HEK293 (cell line): ENCODE results near the gene MEG3.

Experiments
- CTCF ChIA-PET: fragments of 350-600 bp; formaldehyde crosslinking; extraction: SDS; loops from one replicate; lab custom pipeline; 2021; ENCODE audit warnings: antibody characterized with exemption; lab: Yijun Ruan, JAX
- POLR2A ChIA-PET: fragments of 300-600 bp; formaldehyde crosslinking; extraction: SDS; loops from one replicate; lab custom pipeline; 2020; ENCODE audit warnings: antibody characterized with exemption, inconsistent platforms; lab: Yijun Ruan, JAX
- H3K27ac ChIP-seq: fragments of 200-500 bp; sonication (Bioruptor generic); 2 replicates; pipeline ENCODE4 v1.5.1; 2014; ENCODE audit warnings: low read depth, low read length, control low read depth, inconsistent platforms; ENCODE audit errors: extremely low read depth
- H3K36me3 ChIP-seq, 2 experiments: fragments of 200-500 bp in 1 of 2; sonication (Bioruptor generic) in 1 of 2; 1 replicate in 1 of 2; 2 replicates in 1 of 2; pipeline ENCODE4 v1.5.1; 2014 to 2017; ENCODE audit warnings: inconsistent platforms in 2 of 2, low read length in 2 of 2; ENCODE audit not compliant: control insufficient read depth in 2 of 2, insufficient read depth in 1 of 2
- H3K4me1 ChIP-seq: fragments of 200-500 bp; sonication (Bioruptor generic); 2 replicates; pipeline ENCODE4 v1.5.1; 2014; ENCODE audit warnings: mild to moderate bottlenecking, low read length, inconsistent platforms; ENCODE audit not compliant: control insufficient read depth, insufficient read depth
- H3K4me3 ChIP-seq: 2 replicates; pipeline ENCODE4 v1.5.1; 2011; ENCODE audit warnings: low read depth, mild to moderate bottlenecking, control low read depth, low read length, moderate library complexity
- H3K9me3 ChIP-seq: fragments of 200-500 bp; sonication (Bioruptor generic); 2 replicates; pipeline ENCODE4 v1.5.1; 2014; ENCODE audit warnings: low read depth, low read length, inconsistent platforms; ENCODE audit not compliant: control insufficient read depth, insufficient read depth
- HOXD13 ChIP-seq: sonication (generic); formaldehyde crosslinking; IDR thresholded peaks from 2 replicates; pipeline ENCODE4 v1.8.0; 2022; ENCODE audit warnings: missing genetic modification reagents, borderline replicate concordance
- IKZF3 ChIP-seq: fragments of 450-650 bp; IDR thresholded peaks from 2 replicates; pipeline ENCODE4 v1.5.0; 2018; ENCODE audit warnings: missing biosample characterization, mild to moderate bottlenecking, missing genetic modification characterization, moderate library complexity
- KLF16 ChIP-seq: fragments of 450-650 bp; formaldehyde crosslinking; IDR thresholded peaks from 2 replicates; pipeline ENCODE4 v1.5.1; 2017; ENCODE audit warnings: missing biosample characterization, missing genetic modification characterization
- KLF8 ChIP-seq: fragments of 450-650 bp; formaldehyde crosslinking; IDR thresholded peaks from 2 replicates; pipeline ENCODE4 v1.5.1; 2016; ENCODE audit warnings: missing biosample characterization, missing genetic modification characterization
- SETDB1 ChIP-seq: IDR thresholded peaks from one replicate; pipeline ENCODE4 v1.6.1; 2017; ENCODE audit warnings: mild to moderate bottlenecking, low read length, moderate library complexity, mixed read lengths; ENCODE audit not compliant: insufficient read length
- WT1 ChIP-seq: fragments of 450-650 bp; formaldehyde crosslinking; IDR thresholded peaks from 2 replicates; pipeline ENCODE4 v1.5.1; 2016; ENCODE audit warnings: missing biosample characterization, missing genetic modification characterization
- ZBTB48 ChIP-seq: fragments of 450-650 bp; formaldehyde crosslinking; IDR thresholded peaks from 2 replicates; pipeline ENCODE4 v1.5.1; 2016; ENCODE audit warnings: missing biosample characterization, missing genetic modification characterization
- ZNF155 ChIP-seq: fragments of 450-650 bp; formaldehyde crosslinking; IDR thresholded peaks from 2 replicates; pipeline ENCODE4 v1.5.1; 2016; ENCODE audit warnings: missing biosample characterization, missing genetic modification characterization
- ZNF324 ChIP-seq: fragments of 450-650 bp; formaldehyde crosslinking; IDR thresholded peaks from 2 replicates; pipeline ENCODE4 v1.5.1; 2016; ENCODE audit warnings: missing biosample characterization, missing genetic modification characterization
- ZNF571 ChIP-seq: fragments of 450-650 bp; formaldehyde crosslinking; IDR thresholded peaks from 2 replicates; pipeline ENCODE4 v1.5.0; 2017; ENCODE audit warnings: missing biosample characterization, missing genetic modification characterization
- ZNF776 ChIP-seq: fragments of 450-650 bp; formaldehyde crosslinking; IDR thresholded peaks from 2 replicates; pipeline ENCODE4 v1.5.0; 2017; ENCODE audit warnings: missing biosample characterization, missing genetic modification characterization, borderline replicate concordance
- ZNF843 ChIP-seq: fragments of 450-650 bp; formaldehyde crosslinking; IDR thresholded peaks from 2 replicates; pipeline ENCODE4 v1.5.1; 2016; ENCODE audit warnings: missing biosample characterization, missing genetic modification characterization
- ZXDB ChIP-seq: fragments of 450-650 bp; formaldehyde crosslinking; IDR thresholded peaks from 2 replicates; pipeline ENCODE4 v1.5.1; 2016; ENCODE audit warnings: missing biosample characterization, missing genetic modification characterization
- TF ChIP-seq, protein P1 (sequence below): fragments of 450-650 bp; formaldehyde crosslinking; IDR thresholded peaks from 2 replicates; pipeline ENCODE4 v1.5.1; 2017; ENCODE audit warnings: missing biosample characterization, missing genetic modification characterization
- TF ChIP-seq, protein P2 (sequence below): fragments of 450-650 bp; formaldehyde crosslinking; conservative IDR thresholded peaks from 2 replicates; pipeline ENCODE4 v1.5.1; 2016; ENCODE audit warnings: low read depth, missing biosample characterization, missing genetic modification characterization
- TF ChIP-seq, protein P3 (sequence below): fragments of 450-650 bp; formaldehyde crosslinking; IDR thresholded peaks from 2 replicates; pipeline ENCODE4 v1.5.1; 2016; ENCODE audit warnings: missing biosample characterization, missing genetic modification characterization, low read depth
- TF ChIP-seq, protein P4 (sequence below): sonication (generic); formaldehyde crosslinking; IDR thresholded peaks from 2 replicates; pipeline ENCODE4 v1.8.1; 2022; ENCODE audit warnings: mild to moderate bottlenecking, moderate library complexity, missing genetic modification reagents
- TF ChIP-seq, protein P5 (sequence below): fragments of 450-650 bp; formaldehyde crosslinking; IDR thresholded peaks from 2 replicates; pipeline ENCODE4 v1.5.1; 2016; ENCODE audit warnings: missing biosample characterization, missing genetic modification characterization
- TF ChIP-seq, protein P6 (sequence below): fragments of 450-650 bp; formaldehyde crosslinking; IDR thresholded peaks from 2 replicates; pipeline ENCODE4 v1.5.1; 2017; ENCODE audit warnings: missing biosample characterization, missing genetic modification characterization
- TF ChIP-seq, protein P7 (sequence below): fragments of 450-650 bp; formaldehyde crosslinking; IDR thresholded peaks from 2 replicates; pipeline ENCODE4 v1.5.1; 2016; ENCODE audit warnings: missing biosample characterization, missing genetic modification characterization

The MEG3 gene

DNA sequence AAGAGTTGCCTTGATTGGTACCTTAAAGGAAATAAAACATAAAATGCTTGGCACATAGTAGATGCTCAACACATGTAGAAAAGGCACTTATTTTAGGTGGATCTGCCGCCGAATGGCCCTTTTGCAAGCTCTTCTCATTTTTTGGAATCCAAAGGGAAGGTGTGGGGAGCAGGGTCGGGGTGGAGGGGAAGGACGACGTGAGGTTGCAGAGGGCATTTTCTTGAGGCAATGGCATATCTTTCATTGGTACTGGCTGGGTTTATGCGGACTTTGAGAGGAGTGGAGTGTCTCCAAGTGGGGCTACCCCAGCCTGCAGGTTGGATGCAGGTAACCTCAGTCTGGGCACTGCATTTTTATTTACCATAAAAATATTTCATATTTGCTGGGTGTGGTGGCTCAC lies 69.5 kb downstream of the MEG3 start:
- Histone ChIP-seq H3K27ac (no peak overlapping the region), H3K4me1 (no peaks in the 10 kb centered on the region), H3K9me3 (no peaks in the 10 kb centered on the region), H3K4me3 (no peak overlapping the region), H3K36me3 (no peaks in the 10 kb centered on the region)
- CTCF ChIA-PET, result interaction anchor here (0.7 kb wide), 1 partner anchor 11 kb away, joined by 4 read pairs; no protein-coding TSS in a partner anchor
- POLR2A ChIA-PET, result no interaction called here
- TF ChIP-seq ZNF571 (no peak), KLF8 (no peak), ZXDB (tag by site-specific recombination) (no peak), ZNF324 (tag by site-specific recombination) (no peak), ZNF776 (no peak), ZNF155 (tag by site-specific recombination) (no peak), WT1 (no peak), ZNF843 (tag by site-specific recombination) (no peak), HOXD13 (CRISPR knock-in tag) (no peak), IKZF3 (tag by site-specific recombination) (no peak), KLF16 (tag by site-specific recombination) (no peak), ZBTB48 (tag by site-specific recombination) (no peak), SETDB1 (no peak)
- TF ChIP-seq, protein P1, sequence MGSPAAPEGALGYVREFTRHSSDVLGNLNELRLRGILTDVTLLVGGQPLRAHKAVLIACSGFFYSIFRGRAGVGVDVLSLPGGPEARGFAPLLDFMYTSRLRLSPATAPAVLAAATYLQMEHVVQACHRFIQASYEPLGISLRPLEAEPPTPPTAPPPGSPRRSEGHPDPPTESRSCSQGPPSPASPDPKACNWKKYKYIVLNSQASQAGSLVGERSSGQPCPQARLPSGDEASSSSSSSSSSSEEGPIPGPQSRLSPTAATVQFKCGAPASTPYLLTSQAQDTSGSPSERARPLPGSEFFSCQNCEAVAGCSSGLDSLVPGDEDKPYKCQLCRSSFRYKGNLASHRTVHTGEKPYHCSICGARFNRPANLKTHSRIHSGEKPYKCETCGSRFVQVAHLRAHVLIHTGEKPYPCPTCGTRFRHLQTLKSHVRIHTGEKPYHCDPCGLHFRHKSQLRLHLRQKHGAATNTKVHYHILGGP (tag by site-specific recombination), result no peak
- TF ChIP-seq, protein P2, sequence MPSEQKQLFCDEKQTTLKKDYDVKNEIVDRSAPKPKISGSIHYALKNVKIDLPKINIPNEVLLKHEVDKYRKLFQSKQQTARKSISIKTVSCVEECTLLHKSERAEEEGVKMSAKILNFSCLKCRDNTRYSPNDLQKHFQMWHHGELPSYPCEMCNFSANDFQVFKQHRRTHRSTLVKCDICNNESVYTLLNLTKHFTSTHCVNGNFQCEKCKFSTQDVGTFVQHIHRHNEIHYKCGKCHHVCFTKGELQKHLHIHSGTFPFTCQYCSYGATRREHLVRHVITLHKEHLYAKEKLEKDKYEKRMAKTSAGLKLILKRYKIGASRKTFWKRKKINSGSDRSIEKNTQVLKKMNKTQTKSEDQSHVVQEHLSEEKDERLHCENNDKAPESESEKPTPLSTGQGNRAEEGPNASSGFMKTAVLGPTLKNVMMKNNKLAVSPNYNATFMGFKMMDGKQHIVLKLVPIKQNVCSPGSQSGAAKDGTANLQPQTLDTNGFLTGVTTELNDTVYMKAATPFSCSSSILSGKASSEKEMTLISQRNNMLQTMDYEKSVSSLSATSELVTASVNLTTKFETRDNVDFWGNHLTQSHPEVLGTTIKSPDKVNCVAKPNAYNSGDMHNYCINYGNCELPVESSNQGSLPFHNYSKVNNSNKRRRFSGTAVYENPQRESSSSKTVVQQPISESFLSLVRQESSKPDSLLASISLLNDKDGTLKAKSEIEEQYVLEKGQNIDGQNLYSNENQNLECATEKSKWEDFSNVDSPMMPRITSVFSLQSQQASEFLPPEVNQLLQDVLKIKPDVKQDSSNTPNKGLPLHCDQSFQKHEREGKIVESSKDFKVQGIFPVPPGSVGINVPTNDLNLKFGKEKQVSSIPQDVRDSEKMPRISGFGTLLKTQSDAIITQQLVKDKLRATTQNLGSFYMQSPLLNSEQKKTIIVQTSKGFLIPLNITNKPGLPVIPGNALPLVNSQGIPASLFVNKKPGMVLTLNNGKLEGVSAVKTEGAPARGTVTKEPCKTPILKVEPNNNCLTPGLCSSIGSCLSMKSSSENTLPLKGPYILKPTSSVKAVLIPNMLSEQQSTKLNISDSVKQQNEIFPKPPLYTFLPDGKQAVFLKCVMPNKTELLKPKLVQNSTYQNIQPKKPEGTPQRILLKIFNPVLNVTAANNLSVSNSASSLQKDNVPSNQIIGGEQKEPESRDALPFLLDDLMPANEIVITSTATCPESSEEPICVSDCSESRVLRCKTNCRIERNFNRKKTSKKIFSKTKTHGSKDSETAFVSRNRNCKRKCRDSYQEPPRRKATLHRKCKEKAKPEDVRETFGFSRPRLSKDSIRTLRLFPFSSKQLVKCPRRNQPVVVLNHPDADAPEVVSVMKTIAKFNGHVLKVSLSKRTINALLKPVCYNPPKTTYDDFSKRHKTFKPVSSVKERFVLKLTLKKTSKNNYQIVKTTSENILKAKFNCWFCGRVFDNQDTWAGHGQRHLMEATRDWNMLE (tag by site-specific recombination), result no peak
- TF ChIP-seq, protein P3, sequence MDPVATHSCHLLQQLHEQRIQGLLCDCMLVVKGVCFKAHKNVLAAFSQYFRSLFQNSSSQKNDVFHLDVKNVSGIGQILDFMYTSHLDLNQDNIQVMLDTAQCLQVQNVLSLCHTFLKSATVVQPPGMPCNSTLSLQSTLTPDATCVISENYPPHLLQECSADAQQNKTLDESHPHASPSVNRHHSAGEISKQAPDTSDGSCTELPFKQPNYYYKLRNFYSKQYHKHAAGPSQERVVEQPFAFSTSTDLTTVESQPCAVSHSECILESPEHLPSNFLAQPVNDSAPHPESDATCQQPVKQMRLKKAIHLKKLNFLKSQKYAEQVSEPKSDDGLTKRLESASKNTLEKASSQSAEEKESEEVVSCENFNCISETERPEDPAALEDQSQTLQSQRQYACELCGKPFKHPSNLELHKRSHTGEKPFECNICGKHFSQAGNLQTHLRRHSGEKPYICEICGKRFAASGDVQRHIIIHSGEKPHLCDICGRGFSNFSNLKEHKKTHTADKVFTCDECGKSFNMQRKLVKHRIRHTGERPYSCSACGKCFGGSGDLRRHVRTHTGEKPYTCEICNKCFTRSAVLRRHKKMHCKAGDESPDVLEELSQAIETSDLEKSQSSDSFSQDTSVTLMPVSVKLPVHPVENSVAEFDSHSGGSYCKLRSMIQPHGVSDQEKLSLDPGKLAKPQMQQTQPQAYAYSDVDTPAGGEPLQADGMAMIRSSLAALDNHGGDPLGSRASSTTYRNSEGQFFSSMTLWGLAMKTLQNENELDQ, result no peak
- TF ChIP-seq, protein P4, sequence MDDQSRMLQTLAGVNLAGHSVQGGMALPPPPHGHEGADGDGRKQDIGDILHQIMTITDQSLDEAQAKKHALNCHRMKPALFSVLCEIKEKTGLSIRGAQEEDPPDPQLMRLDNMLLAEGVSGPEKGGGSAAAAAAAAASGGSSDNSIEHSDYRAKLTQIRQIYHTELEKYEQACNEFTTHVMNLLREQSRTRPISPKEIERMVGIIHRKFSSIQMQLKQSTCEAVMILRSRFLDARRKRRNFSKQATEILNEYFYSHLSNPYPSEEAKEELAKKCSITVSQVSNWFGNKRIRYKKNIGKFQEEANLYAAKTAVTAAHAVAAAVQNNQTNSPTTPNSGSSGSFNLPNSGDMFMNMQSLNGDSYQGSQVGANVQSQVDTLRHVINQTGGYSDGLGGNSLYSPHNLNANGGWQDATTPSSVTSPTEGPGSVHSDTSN, result no peak
- TF ChIP-seq, protein P5, sequence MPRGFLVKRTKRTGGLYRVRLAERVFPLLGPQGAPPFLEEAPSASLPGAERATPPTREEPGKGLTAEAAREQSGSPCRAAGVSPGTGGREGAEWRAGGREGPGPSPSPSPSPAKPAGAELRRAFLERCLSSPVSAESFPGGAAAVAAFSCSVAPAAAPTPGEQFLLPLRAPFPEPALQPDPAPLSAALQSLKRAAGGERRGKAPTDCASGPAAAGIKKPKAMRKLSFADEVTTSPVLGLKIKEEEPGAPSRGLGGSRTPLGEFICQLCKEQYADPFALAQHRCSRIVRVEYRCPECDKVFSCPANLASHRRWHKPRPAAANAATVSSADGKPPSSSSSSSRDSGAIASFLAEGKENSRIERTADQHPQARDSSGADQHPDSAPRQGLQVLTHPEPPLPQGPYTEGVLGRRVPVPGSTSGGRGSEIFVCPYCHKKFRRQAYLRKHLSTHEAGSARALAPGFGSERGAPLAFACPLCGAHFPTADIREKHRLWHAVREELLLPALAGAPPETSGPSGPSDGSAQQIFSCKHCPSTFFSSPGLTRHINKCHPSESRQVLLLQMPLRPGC (tag by site-specific recombination), result no peak
- TF ChIP-seq, protein P6, sequence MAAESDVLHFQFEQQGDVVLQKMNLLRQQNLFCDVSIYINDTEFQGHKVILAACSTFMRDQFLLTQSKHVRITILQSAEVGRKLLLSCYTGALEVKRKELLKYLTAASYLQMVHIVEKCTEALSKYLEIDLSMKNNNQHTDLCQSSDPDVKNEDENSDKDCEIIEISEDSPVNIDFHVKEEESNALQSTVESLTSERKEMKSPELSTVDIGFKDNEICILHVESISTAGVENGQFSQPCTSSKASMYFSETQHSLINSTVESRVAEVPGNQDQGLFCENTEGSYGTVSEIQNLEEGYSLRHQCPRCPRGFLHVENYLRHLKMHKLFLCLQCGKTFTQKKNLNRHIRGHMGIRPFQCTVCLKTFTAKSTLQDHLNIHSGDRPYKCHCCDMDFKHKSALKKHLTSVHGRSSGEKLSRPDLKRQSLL, result no peak
- TF ChIP-seq, protein P7, sequence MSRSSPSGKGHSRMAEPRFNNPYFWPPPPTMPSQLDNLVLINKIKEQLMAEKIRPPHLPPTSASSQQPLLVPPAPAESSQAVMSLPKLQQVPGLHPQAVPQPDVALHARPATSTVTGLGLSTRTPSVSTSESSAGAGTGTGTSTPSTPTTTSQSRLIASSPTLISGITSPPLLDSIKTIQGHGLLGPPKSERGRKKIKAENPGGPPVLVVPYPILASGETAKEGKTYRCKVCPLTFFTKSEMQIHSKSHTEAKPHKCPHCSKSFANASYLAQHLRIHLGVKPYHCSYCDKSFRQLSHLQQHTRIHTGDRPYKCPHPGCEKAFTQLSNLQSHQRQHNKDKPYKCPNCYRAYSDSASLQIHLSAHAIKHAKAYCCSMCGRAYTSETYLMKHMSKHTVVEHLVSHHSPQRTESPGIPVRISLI (tag by site-specific recombination), result no peak
